CD14-positive monocyte (primary cell): Measurements from ENCODE around the gene TRPC5OS. TPM values are rescaled to one million over a fixed set of nuclear protein-coding genes. Genes with fewer than 3 reads are reported as not detected.

Experiments used
- DNase-seq, 3 donors: peaks; one replicate each; pipeline ENCODE4 v3.0.0-alpha.2; 2011 to 2022
- H2AFZ ChIP-seq: 2 replicates; pipeline ENCODE4 v1.6.0; 2012; ENCODE audit warnings: mild to moderate bottlenecking, low read depth, low read length, inconsistent platforms; ENCODE audit not compliant: insufficient read depth, poor library complexity, severe bottlenecking
- H3K27ac ChIP-seq, 2 donors: 1 replicate in 1 of 2; 2 replicates in 1 of 2; pipeline ENCODE4 v1.5.1; 2012 to 2013; ENCODE audit warnings: low read length in 2 of 2, control low read depth in 1 of 2, inconsistent platforms in 1 of 2, low read depth in 1 of 2, mild to moderate bottlenecking in 1 of 2
- H3K27me3 ChIP-seq, 2 donors: one replicate each; pipeline versions ENCODE4 v1.6.0 to v1.6.1; 2011 to 2013; ENCODE audit warnings: low read length in 2 of 2; ENCODE audit not compliant: control insufficient read depth in 2 of 2, insufficient read depth in 2 of 2
- H3K36me3 ChIP-seq, 2 donors: replicated peaks in 1 of 2; 1 replicate in 1 of 2; 2 replicates in 1 of 2; pipeline versions ENCODE4 v1.5.1 to v1.6.1; 2012 to 2013; ENCODE audit warnings: low read length in 2 of 2, control low read depth in 1 of 2, inconsistent platforms in 1 of 2, mild to moderate bottlenecking in 1 of 2; ENCODE audit not compliant: insufficient read depth in 2 of 2, control insufficient read depth in 1 of 2
- H3K4me1 ChIP-seq, 2 donors: 1 replicate in 1 of 2; 2 replicates in 1 of 2; pipeline versions ENCODE4 v1.5.1 to v1.6.1; 2012 to 2013; ENCODE audit warnings: low read length in 2 of 2, control low read depth in 1 of 2, inconsistent platforms in 1 of 2, mild to moderate bottlenecking in 1 of 2, moderate library complexity in 1 of 2; ENCODE audit not compliant: insufficient read depth in 2 of 2, control insufficient read depth in 1 of 2
- H3K4me2 ChIP-seq: replicated peaks from 2 replicates; pipeline ENCODE3; 2012; ENCODE audit warnings: low read length, moderate library complexity, mild to moderate bottlenecking; ENCODE audit not compliant: poor library complexity, severe bottlenecking; ENCODE audit errors: extremely low read depth
- H3K4me3 ChIP-seq, 3 experiments: fragments of 200-600 bp in 1 of 3; sonication (generic) in 1 of 3; replicated peaks in 1 of 3; 1 replicate in 2 of 3; 2 replicates in 1 of 3; pipeline ENCODE4 v1.5.1; 2011 to 2013; ENCODE audit warnings: low read length in 3 of 3, mild to moderate bottlenecking in 3 of 3, control low read depth in 2 of 3, low read depth in 2 of 3, inconsistent platforms in 1 of 3, moderate library complexity in 1 of 3
- H3K79me2 ChIP-seq: 2 replicates; pipeline ENCODE4 v1.6.0; 2012; ENCODE audit warnings: mild to moderate bottlenecking, control low read depth, inconsistent platforms, low read length, moderate library complexity; ENCODE audit not compliant: insufficient read depth
- H3K9ac ChIP-seq: 2 replicates; pipeline ENCODE4 v1.6.0; 2017; ENCODE audit warnings: low read length, mild to moderate bottlenecking; ENCODE audit not compliant: insufficient read depth, poor library complexity, severe bottlenecking
- H3K9me3 ChIP-seq, 2 donors: replicated peaks in 1 of 2; 1 replicate in 1 of 2; 2 replicates in 1 of 2; pipeline versions ENCODE4 v1.5.1 to v1.6.1; 2012 to 2013; ENCODE audit warnings: low read length in 2 of 2, control low read depth in 1 of 2; ENCODE audit not compliant: control insufficient read depth in 1 of 2, insufficient read depth in 1 of 2
- H4K20me1 ChIP-seq: 2 replicates; pipeline ENCODE4 v1.6.0; 2012; ENCODE audit warnings: mild to moderate bottlenecking, low read length, control low read depth, moderate library complexity; ENCODE audit not compliant: insufficient read depth
- H3K27ac Mint-ChIP-seq, 7 donors: one replicate each; pipeline ENCODE4 v1.8.0; 2020; ENCODE audit warnings: mild to moderate bottlenecking in 7 of 7, mixed read lengths in 7 of 7, moderate library complexity in 6 of 7, inconsistent platforms in 2 of 7
- H3K27me3 Mint-ChIP-seq, 3 donors: one replicate each; pipeline ENCODE4 v1.8.0; 2021 to 2022; ENCODE audit warnings: low read depth in 3 of 3, mild to moderate bottlenecking in 3 of 3, mixed read lengths in 3 of 3, moderate library complexity in 3 of 3, inconsistent platforms in 1 of 3
- H3K36me3 Mint-ChIP-seq, 2 donors: one replicate each; pipeline ENCODE4 v1.8.0; 2020; ENCODE audit warnings: mixed read lengths in 2 of 2, inconsistent platforms in 1 of 2, mild to moderate bottlenecking in 1 of 2
- H3K4me1 Mint-ChIP-seq: one replicate; pipeline ENCODE4 v1.8.0; 2020; ENCODE audit warnings: mild to moderate bottlenecking, mixed read lengths
- H3K4me3 Mint-ChIP-seq, 2 donors: one replicate each; pipeline ENCODE4 v1.8.0; 2020; ENCODE audit warnings: mild to moderate bottlenecking in 2 of 2, mixed read lengths in 2 of 2, moderate library complexity in 1 of 2
- H3K9me3 Mint-ChIP-seq, 7 donors: one replicate each; pipeline ENCODE4 v1.8.0; 2020 to 2022; ENCODE audit warnings: mixed read lengths in 7 of 7, mild to moderate bottlenecking in 6 of 7, moderate library complexity in 6 of 7, inconsistent platforms in 2 of 7
- whole genome bisulfite sequencing: methylation state at CpG from one replicate; pipeline ENCODE4 v1.1.5; 2013; ENCODE audit warnings: missing lambda C conversion rate; ENCODE audit not compliant: insufficient coverage; 5-methylcytosine and 5-hydroxymethylcytosine counted together
- intact Hi-C, 2 donors: fragments of 100-400 bp; cut with micrococcal nuclease; formaldehyde crosslinking; loops; one replicate each; pipeline versions ENCODE4 v1.15.0 to v1.15.1; 2023
- polyA plus RNA-seq, 3 donors: library from polyadenylated mRNA; depleted of rRNA in 1 of 3; unstranded in 2 of 3; stranded (reverse) in 1 of 3; fragments of 300-500 nt in 2 of 3; fragments of >200 nt in 1 of 3; fragmentation: Illumina TruSeq in 2 of 3; gene quantifications; 1 replicate in 2 of 3; 2 replicates in 1 of 3; pipeline ENCODE4 v1.2.3, GENCODE V29; 2012 to 2021
- TF ChIP-seq, protein P1 (sequence below): fragments of 200-600 bp; IDR thresholded peaks from one replicate; pipeline ENCODE4 v1.8.0; 2022; ENCODE audit warnings: antibody characterized with exemption, mild to moderate bottlenecking

Gene TRPC5OS
- polyA plus RNA-seq, 3 donors, result 0.08 TPM; not detected in 2

DNA sequence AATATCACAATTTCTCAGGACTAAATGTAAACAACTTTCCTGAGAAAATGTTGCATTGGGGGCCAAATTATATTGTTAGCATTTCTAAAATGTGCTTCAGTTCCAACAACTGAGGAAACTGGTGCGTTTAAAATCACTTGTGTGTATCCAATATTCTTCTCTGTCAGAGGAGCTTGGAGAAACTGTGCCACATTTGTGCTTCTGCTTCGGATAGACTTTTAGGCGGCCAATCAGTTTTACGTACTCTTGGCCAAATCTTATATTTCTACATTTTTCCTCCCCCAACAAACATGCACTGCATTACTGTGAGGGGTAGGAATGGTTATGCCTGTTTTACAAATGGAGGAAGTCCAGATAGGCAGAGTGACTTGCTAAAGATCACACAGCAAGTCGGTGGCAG, 27.4 kb upstream of the TRPC5OS start:
- Mint-ChIP-seq H3K4me1 (no peaks in the 10 kb centered on the region), H3K27me3 (peaks cover 0 to 17% (median 0%) of the 10 kb centered on the region in 3 donors), H3K36me3 (no peaks in the 10 kb centered on the region), H3K4me3 (no peak overlapping the region), H3K27ac (no peak overlapping the region), H3K9me3 (peaks cover 0 to 3% (median 0%) of the 10 kb centered on the region in 7 donors)
- 100% methylated on average over 1 of the region's 5 CpGs for WGBS
- peaks cover 0 to 2% of the 10 kb centered on the region in 2 donors for H3K27me3 ChIP-seq
- TF ChIP-seq, protein P1, sequence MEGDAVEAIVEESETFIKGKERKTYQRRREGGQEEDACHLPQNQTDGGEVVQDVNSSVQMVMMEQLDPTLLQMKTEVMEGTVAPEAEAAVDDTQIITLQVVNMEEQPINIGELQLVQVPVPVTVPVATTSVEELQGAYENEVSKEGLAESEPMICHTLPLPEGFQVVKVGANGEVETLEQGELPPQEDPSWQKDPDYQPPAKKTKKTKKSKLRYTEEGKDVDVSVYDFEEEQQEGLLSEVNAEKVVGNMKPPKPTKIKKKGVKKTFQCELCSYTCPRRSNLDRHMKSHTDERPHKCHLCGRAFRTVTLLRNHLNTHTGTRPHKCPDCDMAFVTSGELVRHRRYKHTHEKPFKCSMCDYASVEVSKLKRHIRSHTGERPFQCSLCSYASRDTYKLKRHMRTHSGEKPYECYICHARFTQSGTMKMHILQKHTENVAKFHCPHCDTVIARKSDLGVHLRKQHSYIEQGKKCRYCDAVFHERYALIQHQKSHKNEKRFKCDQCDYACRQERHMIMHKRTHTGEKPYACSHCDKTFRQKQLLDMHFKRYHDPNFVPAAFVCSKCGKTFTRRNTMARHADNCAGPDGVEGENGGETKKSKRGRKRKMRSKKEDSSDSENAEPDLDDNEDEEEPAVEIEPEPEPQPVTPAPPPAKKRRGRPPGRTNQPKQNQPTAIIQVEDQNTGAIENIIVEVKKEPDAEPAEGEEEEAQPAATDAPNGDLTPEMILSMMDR, result no peak
- no peak for DNase-seq
- no peaks in the 10 kb centered on the region for H4K20me1 ChIP-seq
- no peak overlapping the region for H2AFZ ChIP-seq
- H3K4me1 ChIP-seq, result no peaks in the 10 kb centered on the region
- no peak overlapping the region for H3K4me2 ChIP-seq
- H3K36me3 ChIP-seq, result no peaks in the 10 kb centered on the region
- no peak overlapping the region for H3K27ac ChIP-seq
- no peaks in the 10 kb centered on the region for H3K9me3 ChIP-seq
- H3K9ac ChIP-seq, result no peak overlapping the region
- H3K4me3 ChIP-seq, result no peak overlapping the region
- no peaks in the 10 kb centered on the region for H3K79me2 ChIP-seq
- intact Hi-C loops, result no loop called here

DNA sequence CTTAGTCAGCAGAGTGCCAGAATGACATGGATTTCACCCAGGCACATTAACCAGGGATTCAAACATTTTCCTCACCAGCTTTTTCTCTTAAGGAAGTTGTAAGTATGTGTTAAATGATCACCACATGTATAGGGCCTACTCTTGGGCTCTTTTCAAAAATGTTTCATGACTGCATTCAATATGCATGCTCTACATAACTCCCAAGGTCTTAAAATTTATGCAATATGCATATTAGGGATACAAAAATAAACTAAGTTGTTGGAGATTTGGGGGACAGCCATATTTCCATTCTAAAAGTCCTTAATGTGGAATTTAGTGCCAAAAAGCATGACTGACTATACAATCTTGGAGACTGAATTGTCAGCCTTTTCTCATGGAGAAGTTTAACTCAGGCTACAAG, 25.0 kb upstream of the TRPC5OS start:
- Mint-ChIP-seq H3K4me3 (no peak overlapping the region), H3K27me3 (peaks cover 0 to 13% (median 0%) of the 10 kb centered on the region in 3 donors), H3K36me3 (no peaks in the 10 kb centered on the region), H3K27ac (no peak overlapping the region), H3K4me1 (no peaks in the 10 kb centered on the region), H3K9me3 (peaks cover 0 to 2% (median 0%) of the 10 kb centered on the region in 7 donors)
- Histone ChIP-seq H4K20me1 (no peaks in the 10 kb centered on the region), H3K27me3 (peaks cover 0 to 2% of the 10 kb centered on the region in 2 donors), H3K4me1 (no peaks in the 10 kb centered on the region), H2AFZ (no peak overlapping the region), H3K36me3 (no peaks in the 10 kb centered on the region), H3K27ac (no peak overlapping the region), H3K4me2 (no peak overlapping the region), H3K4me3 (no peak overlapping the region), H3K79me2 (no peaks in the 10 kb centered on the region), H3K9ac (no peak overlapping the region), H3K9me3 (no peaks in the 10 kb centered on the region)
- DNase-seq, result no peak
- TF ChIP-seq, protein P1, result no peak
- intact Hi-C loops, result no loop called here
